Measurements from ENCODE around the gene NOP16.

NOP16 gene

DNA sequence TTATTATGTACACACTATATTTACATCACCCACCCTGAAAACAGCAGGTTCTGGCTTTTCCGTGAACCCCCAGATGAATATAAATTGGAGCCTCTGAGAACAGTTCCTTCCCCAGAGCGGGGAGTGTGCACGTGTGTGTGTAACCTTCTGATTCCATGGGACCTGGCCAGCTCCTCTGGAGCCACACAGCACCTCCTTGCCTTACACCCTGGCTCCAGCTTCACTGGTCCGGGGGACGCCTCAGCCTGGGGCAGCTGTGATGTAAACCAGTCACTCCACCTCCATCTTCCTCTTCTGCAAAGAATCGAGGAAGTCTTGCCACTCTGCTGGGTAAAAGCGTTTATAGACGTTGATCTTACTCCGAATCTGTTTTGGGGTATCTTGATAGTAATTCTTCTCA, 4.4 kb downstream of the NOP16 start:
- DNase-seq (ENCODE audit: low read depth) = no peak
- TF ChIP-seq, protein P1, sequence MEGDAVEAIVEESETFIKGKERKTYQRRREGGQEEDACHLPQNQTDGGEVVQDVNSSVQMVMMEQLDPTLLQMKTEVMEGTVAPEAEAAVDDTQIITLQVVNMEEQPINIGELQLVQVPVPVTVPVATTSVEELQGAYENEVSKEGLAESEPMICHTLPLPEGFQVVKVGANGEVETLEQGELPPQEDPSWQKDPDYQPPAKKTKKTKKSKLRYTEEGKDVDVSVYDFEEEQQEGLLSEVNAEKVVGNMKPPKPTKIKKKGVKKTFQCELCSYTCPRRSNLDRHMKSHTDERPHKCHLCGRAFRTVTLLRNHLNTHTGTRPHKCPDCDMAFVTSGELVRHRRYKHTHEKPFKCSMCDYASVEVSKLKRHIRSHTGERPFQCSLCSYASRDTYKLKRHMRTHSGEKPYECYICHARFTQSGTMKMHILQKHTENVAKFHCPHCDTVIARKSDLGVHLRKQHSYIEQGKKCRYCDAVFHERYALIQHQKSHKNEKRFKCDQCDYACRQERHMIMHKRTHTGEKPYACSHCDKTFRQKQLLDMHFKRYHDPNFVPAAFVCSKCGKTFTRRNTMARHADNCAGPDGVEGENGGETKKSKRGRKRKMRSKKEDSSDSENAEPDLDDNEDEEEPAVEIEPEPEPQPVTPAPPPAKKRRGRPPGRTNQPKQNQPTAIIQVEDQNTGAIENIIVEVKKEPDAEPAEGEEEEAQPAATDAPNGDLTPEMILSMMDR (IDR thresholded peaks at IDR 0.05; ENCODE audit: low read depth, low read length, missing control alignments) = no peak
- in situ Hi-C loops (cut with HindIII; ENCODE audit: low sequenced_read_pairs) = no loop called here
- no peak overlapping the region for H3K4me3 ChIP-seq (ENCODE audit: low read depth, low read length)

DNA sequence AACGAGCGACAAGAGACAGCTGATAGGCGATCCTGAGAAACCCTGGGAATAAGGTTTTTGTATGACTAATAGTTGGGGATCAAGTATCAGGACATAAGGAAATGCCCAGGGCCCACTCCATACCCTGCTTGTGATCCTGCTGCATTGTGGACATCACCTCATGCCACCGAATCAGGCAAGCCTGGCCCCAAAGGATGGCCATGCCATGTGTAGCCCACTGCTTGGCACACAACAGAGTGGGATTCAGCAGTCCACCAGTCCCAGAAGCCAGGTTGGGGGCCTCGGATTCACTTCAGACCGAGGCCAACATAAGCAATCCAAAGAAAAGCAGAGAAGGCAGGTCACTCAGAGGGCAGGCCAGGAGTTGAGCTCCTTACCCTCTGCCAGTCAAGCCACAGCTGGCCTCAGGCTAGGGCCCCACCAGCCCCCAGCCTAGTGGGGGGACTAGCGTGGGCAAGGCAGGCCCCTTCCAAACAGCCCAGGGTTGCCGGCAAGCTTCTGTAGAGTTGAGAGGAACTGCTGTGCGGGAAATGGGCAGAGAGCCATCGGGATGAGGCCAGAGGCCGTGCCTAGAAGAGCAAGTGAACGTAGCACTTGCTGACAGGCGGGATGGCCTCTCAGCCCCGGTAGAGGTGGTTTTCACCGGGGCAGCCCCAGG, 5.0 kb downstream of the NOP16 start:
- in situ Hi-C loops (cut with HindIII; ENCODE audit: low sequenced_read_pairs) = no loop called here
- no peak overlapping the region for H3K4me3 ChIP-seq (ENCODE audit: low read depth, low read length)
- no peak for DNase-seq (ENCODE audit: low read depth)
- TF ChIP-seq, protein P1 (IDR thresholded peaks at IDR 0.05; ENCODE audit: low read depth, low read length, missing control alignments) = no peak

GRCh38 chr5:176382721-176383120, 5.7 kb downstream of the NOP16 start:
- in situ Hi-C loops (cut with HindIII; ENCODE audit: low sequenced_read_pairs) = no loop called here
- no peak for DNase-seq (ENCODE audit: low read depth)
- no peak overlapping the region for H3K4me3 ChIP-seq (ENCODE audit: low read depth, low read length)
- TF ChIP-seq, protein P1 (IDR thresholded peaks at IDR 0.05; ENCODE audit: low read depth, low read length, missing control alignments) = no peak

DNA sequence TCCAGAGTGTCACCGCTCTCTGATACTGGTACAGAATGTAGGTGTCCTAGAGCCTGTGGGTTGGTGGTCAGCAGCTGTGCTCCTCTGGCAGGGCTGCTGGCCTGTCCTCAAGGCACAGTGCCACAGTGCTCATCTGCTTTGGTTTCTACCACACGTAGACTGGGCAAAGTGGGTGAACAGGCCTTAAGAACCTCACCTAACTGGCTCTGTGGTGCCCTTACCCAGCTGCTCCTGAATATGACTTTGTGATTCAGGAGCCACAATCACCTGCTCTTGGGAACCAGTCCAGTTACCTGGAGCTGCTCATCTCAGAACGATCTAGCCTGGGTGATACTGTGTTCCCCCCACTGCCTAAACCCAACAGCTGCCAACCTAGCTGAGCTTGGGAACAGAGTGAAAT, 6.4 kb downstream of the NOP16 start:
- H3K4me3 ChIP-seq (ENCODE audit: low read depth, low read length) = no peak overlapping the region
- in situ Hi-C loops (cut with HindIII; ENCODE audit: low sequenced_read_pairs) = no loop called here
- TF ChIP-seq, protein P1 (IDR thresholded peaks at IDR 0.05; ENCODE audit: low read depth, low read length, missing control alignments) = no peak
- DNase-seq (ENCODE audit: low read depth) = no peak

DNA sequence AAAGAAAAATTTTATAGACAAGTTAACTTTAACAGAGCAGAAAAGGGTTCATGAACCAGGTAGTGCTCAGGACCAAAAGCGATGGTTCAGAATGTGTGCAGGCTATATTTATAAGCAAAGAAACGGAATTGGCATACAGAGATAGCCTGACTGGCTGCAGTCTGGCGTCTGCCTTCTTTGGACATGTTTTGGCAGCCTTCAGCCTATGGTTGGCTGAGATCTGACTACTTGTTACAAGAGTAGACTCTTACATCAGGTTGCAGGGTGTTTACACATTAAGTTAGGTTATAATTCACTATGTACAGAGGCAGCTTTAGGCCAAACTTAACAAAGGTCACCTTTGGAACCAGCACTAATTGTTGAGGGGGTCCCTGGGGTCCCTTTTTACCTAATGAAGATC, 7.0 kb downstream of the NOP16 start:
- no peak for DNase-seq (ENCODE audit: low read depth)
- TF ChIP-seq, protein P1 (IDR thresholded peaks at IDR 0.05; ENCODE audit: low read depth, low read length, missing control alignments) = no peak
- in situ Hi-C loops (cut with HindIII; ENCODE audit: low sequenced_read_pairs) = no loop called here

GRCh38 chr5:176379881-176380280, 8.5 kb downstream of the NOP16 start:
- in situ Hi-C loops (cut with HindIII; ENCODE audit: low sequenced_read_pairs) = no loop called here
- no peak for DNase-seq (ENCODE audit: low read depth)
- TF ChIP-seq, protein P1 (IDR thresholded peaks at IDR 0.05; ENCODE audit: low read depth, low read length, missing control alignments) = no peak
- H3K4me3 ChIP-seq (ENCODE audit: low read depth, low read length) = no peak overlapping the region

More for the DNA sequence above, 7.0 kb downstream of the NOP16 start:
- H3K4me3 ChIP-seq (ENCODE audit: low read depth, low read length) = no peak overlapping the region
